Heart left ventricle (tissue), 13 donors: ENCODE measurements around the gene C11orf21.

ENCODE experiments used
- CTCF ChIP-seq, 12 donors: fragments of 200-600 bp; sonication (generic) in 4 of 12; IDR thresholded peaks; one replicate each; pipeline versions ENCODE4 v1.5.0 to v1.8.0; 2018 to 2022; ENCODE audit warnings: antibody characterized with exemption in 12 of 12, mild to moderate bottlenecking in 5 of 12
- POLR2A ChIP-seq, 2 donors: fragments of 450-650 bp; IDR thresholded peaks; one replicate each; pipeline ENCODE4 v1.6.1; 2017; ENCODE audit warnings: antibody characterized with exemption in 2 of 2, mild to moderate bottlenecking in 2 of 2, moderate library complexity in 2 of 2
- donor health status: ischemic (EF 13 %, LVEDD 7.1; RV severe dilation, severe dysfunction).
- donor health status: DM: no; HTN: yes; CAD: no.
- donor health status: DM: no; HTN: no; CAD: no.
- donor health status: ischemic (EF 25% LVEDD 6.9; RV normal size, moderate dysfunction).
- donor health status: ischemic (EF 25% LVEDD 5.7; RV mildly dilated, moderate dysfunction).
- donor health status: ischemic (EF 35%, LVEDD 5.7; RV mildly dilated, moderate dysfunction).
- donor health status: nonischemic (EF 11% LVEDD 7.7; RV severe dilation, severe dysfunction).
- donor health status: DM: yes; HTN: yes; CAD: no.
- donor health status: PGD.
- donor health status: ischemic (EF 29% LVEDD 5.4; RV normal size, mild dysfunction).
- donor health status: nonischemic (EF 23%, LVEDD 6.1; RV moderate dilation, normal function).

GRCh38 chr11:2273311-2273710 lies 28.4 kb downstream of the C11orf21 start:
- TF ChIP-seq CTCF (IDR thresholded peaks at IDR 0.05) (no peak), POLR2A (IDR thresholded peaks at IDR 0.05) (no peak)
